ENCODE data around the gene ARF3. TPM values are rescaled to one million over a fixed set of nuclear protein-coding genes. Genes with fewer than 3 reads are reported as not detected.

Gene ARF3
- total and polyA plus RNA-seq, 2 experiments from 2014 or later, result 65.0 to 87.7 TPM

- peaks cover 10% of the 10 kb centered on the region; the same call in 1 of the 2 replicates for H3K36me3 ChIP-seq (ENCODE audit: low read depth)
- H3K9ac ChIP-seq, result peak overlapping the region; percentile 34; the same call in 1 of the 2 replicates
- peak overlapping the region; percentile 17; the same call in 1 of the 2 replicates for H3K27ac ChIP-seq
- no peaks in the 10 kb centered on the region for H3K9me3 ChIP-seq (ENCODE audit: low read depth)
- H3K4me3 ChIP-seq, result no peak overlapping the region
- H3F3A ChIP-seq (ENCODE audit: insufficient read depth), result peaks cover 19% of the 10 kb centered on the region
- H3K79me2 ChIP-seq (ENCODE audit: insufficient read depth), result peaks cover 78% of the 10 kb centered on the region
- H4K20me1 ChIP-seq (ENCODE audit: insufficient read depth), result peaks cover 4% of the 10 kb centered on the region
- no peaks in the 10 kb centered on the region for H3K27me3 ChIP-seq (replicated peaks; ENCODE audit: insufficient read depth)
- DNase-seq, result peak; percentile 63
- H3K4me2 ChIP-seq (ENCODE audit: unreplicated experiment), result no peak overlapping the region
- 75 to 82% methylated on average over 3 of the region's 3 CpGs for WGBS, 2 experiments (ENCODE audit: low coverage in 1 of 2, low lambda C conversion rate in 2 of 2, missing lambda C conversion rate in 2 of 2)
- no peaks in the 10 kb centered on the region for H3K4me1 ChIP-seq (ENCODE audit: insufficient read depth)
- H2AFZ ChIP-seq, result no peak overlapping the region
- TF ChIP-seq EZH2 (IDR thresholded peaks at IDR 0.05; ENCODE audit: insufficient read depth, poor library complexity, severe bottlenecking) (no peak), EZH2phosphoT487 (IDR thresholded peaks at IDR 0.05; ENCODE audit: insufficient read depth, low read depth) (no peak)
- in situ Hi-C loops (cut with MboI), result no loop called here
- no peaks in the 10 kb centered on the region for H3K9me2 ChIP-seq (ENCODE audit: insufficient read depth)
Measured at GRCh38 chr12:48940181-48940580, 17.1 kb downstream of the ARF3 start.

- peaks cover 4% of the 10 kb centered on the region for H4K20me1 ChIP-seq (ENCODE audit: insufficient read depth)
- in situ Hi-C loops (cut with MboI), result no loop called here
- no peak for TF ChIP-seq EZH2 (IDR thresholded peaks at IDR 0.05; ENCODE audit: insufficient read depth, poor library complexity, severe bottlenecking)
- no peak for TF ChIP-seq EZH2phosphoT487 (IDR thresholded peaks at IDR 0.05; ENCODE audit: insufficient read depth, low read depth)
Measured at GRCh38 chr12:48938805-48939204, 18.5 kb downstream of the ARF3 start.

GRCh38 chr12:48937170-48937569 is 20.1 kb downstream of the ARF3 start:
- Histone ChIP-seq H3K9ac (no peak overlapping the region), H3K4me1 (ENCODE audit: insufficient read depth) (no peaks in the 10 kb centered on the region), H3K9me3 (ENCODE audit: low read depth) (no peaks in the 10 kb centered on the region), H3K4me3 (no peak overlapping the region), H3K79me2 (ENCODE audit: insufficient read depth) (peaks cover 60% of the 10 kb centered on the region), H3K27me3 (replicated peaks; ENCODE audit: insufficient read depth) (no peaks in the 10 kb centered on the region), H3F3A (ENCODE audit: insufficient read depth) (peaks cover 19% of the 10 kb centered on the region), H3K27ac (no peak overlapping the region), H2AFZ (no peak overlapping the region), H3K36me3 (ENCODE audit: low read depth) (peaks cover 21% of the 10 kb centered on the region; the same call in 1 of the 2 replicates), H4K20me1 (ENCODE audit: insufficient read depth) (no peaks in the 10 kb centered on the region; the same call in 1 of the 2 replicates), H3K9me2 (ENCODE audit: insufficient read depth) (no peaks in the 10 kb centered on the region), H3K4me2 (ENCODE audit: unreplicated experiment) (no peak overlapping the region)
- WGBS, 2 experiments (ENCODE audit: low coverage in 1 of 2, low lambda C conversion rate in 2 of 2, missing lambda C conversion rate in 2 of 2), result 77 to 86% methylated on average over 6 of the region's 6 CpGs
- DNase-seq, result peak; percentile 23
- no peak for TF ChIP-seq EZH2phosphoT487 (IDR thresholded peaks at IDR 0.05; ENCODE audit: insufficient read depth, low read depth)
- TF ChIP-seq EZH2 (IDR thresholded peaks at IDR 0.05; ENCODE audit: insufficient read depth, poor library complexity, severe bottlenecking), result no peak
- in situ Hi-C loops (cut with MboI), result no loop called here

More at GRCh38 chr12:48938805-48939204, 18.5 kb downstream of the ARF3 start:
- H2AFZ ChIP-seq, result no peak overlapping the region
- no peaks in the 10 kb centered on the region for H3K9me3 ChIP-seq (ENCODE audit: low read depth)
- no peak for DNase-seq
- H3K27ac ChIP-seq, result no peak overlapping the region
- H3K9ac ChIP-seq, result no peak overlapping the region
- no peaks in the 10 kb centered on the region for H3K4me1 ChIP-seq (ENCODE audit: insufficient read depth)
- peaks cover 19% of the 10 kb centered on the region for H3F3A ChIP-seq (ENCODE audit: insufficient read depth)
- 88 to 90% methylated on average over 7 of the region's 7 CpGs for WGBS, 2 experiments (ENCODE audit: low coverage in 1 of 2, low lambda C conversion rate in 2 of 2, missing lambda C conversion rate in 2 of 2)
- no peaks in the 10 kb centered on the region for H3K27me3 ChIP-seq (replicated peaks; ENCODE audit: insufficient read depth)
- H3K4me2 ChIP-seq (ENCODE audit: unreplicated experiment), result no peak overlapping the region
- H3K9me2 ChIP-seq (ENCODE audit: insufficient read depth), result no peaks in the 10 kb centered on the region
- H3K79me2 ChIP-seq (ENCODE audit: insufficient read depth), result peaks cover 77% of the 10 kb centered on the region
- peaks cover 10% of the 10 kb centered on the region; the same call in 1 of the 2 replicates for H3K36me3 ChIP-seq (ENCODE audit: low read depth)
- H3K4me3 ChIP-seq, result no peak overlapping the region

- no peak for TF ChIP-seq EZH2 (IDR thresholded peaks at IDR 0.05; ENCODE audit: insufficient read depth, poor library complexity, severe bottlenecking)
- TF ChIP-seq EZH2phosphoT487 (IDR thresholded peaks at IDR 0.05; ENCODE audit: insufficient read depth, low read depth), result no peak
- Histone ChIP-seq H3K4me1 (ENCODE audit: insufficient read depth) (no peaks in the 10 kb centered on the region), H3K4me2 (ENCODE audit: unreplicated experiment) (no peak overlapping the region), H4K20me1 (ENCODE audit: insufficient read depth) (no peaks in the 10 kb centered on the region; the same call in 1 of the 2 replicates), H3K36me3 (ENCODE audit: low read depth) (peaks cover 21% of the 10 kb centered on the region; the same call in 1 of the 2 replicates), H3K9me3 (ENCODE audit: low read depth) (no peaks in the 10 kb centered on the region), H3K9me2 (ENCODE audit: insufficient read depth) (no peaks in the 10 kb centered on the region), H3K27ac (no peak overlapping the region), H3F3A (ENCODE audit: insufficient read depth) (peaks cover 19% of the 10 kb centered on the region), H3K9ac (no peak overlapping the region), H2AFZ (no peak overlapping the region), H3K4me3 (no peak overlapping the region), H3K27me3 (replicated peaks; ENCODE audit: insufficient read depth) (no peaks in the 10 kb centered on the region), H3K79me2 (ENCODE audit: insufficient read depth) (peaks cover 54% of the 10 kb centered on the region)
- DNase-seq, result peak; percentile 79
- in situ Hi-C loops (cut with MboI), result no loop called here
Measured at GRCh38 chr12:48936379-48936979, 20.8 kb downstream of the ARF3 start.

All from GM23248 (cell line).